ENCODE data around the gene OSGEP. TPM values are rescaled to one million over a fixed set of nuclear protein-coding genes. Genes with fewer than 3 reads are reported as not detected.

Gene OSGEP
- total RNA-seq, 1 experiment from 2014 or later = 46.2 TPM

GRCh38 chr14:20499108-20499507 lies 44.5 kb upstream of the OSGEP start:
- no TSS peak for BruUV-seq (replicated peaks)
- H3K9me3 Mint-ChIP-seq (ENCODE audit: low read depth, unreplicated experiment) = peaks cover 4% of the 10 kb centered on the region
- CTCF ChIA-PET = no interaction called here
- H3K4me1 Mint-ChIP-seq (ENCODE audit: low read depth, unreplicated experiment) = peaks cover 34% of the 10 kb centered on the region
- no peaks in the 10 kb centered on the region for H3K36me3 Mint-ChIP-seq (ENCODE audit: insufficient read depth, unreplicated experiment)
- H3K27me3 Mint-ChIP-seq (ENCODE audit: unreplicated experiment) = no peaks in the 10 kb centered on the region
- no peak overlapping the region for H3K27ac Mint-ChIP-seq (ENCODE audit: unreplicated experiment)
- DNase-seq = no peak
- H3K4me3 Mint-ChIP-seq (ENCODE audit: low read depth, unreplicated experiment) = no peak overlapping the region
- intact Hi-C loops (cut with micrococcal nuclease; ENCODE audit: unreplicated experiment) = no loop called here
- no peak for TF ChIP-seq CTCF (IDR thresholded peaks at IDR 0.05; ENCODE audit: unreplicated experiment)

- intact Hi-C loops (cut with micrococcal nuclease; ENCODE audit: unreplicated experiment) = no loop called here
- CTCF ChIA-PET = no interaction called here
- TF ChIP-seq CTCF (IDR thresholded peaks at IDR 0.05; ENCODE audit: unreplicated experiment) = no peak
- Mint-ChIP-seq H3K27me3 (ENCODE audit: unreplicated experiment) (no peaks in the 10 kb centered on the region), H3K4me3 (ENCODE audit: low read depth, unreplicated experiment) (no peak overlapping the region), H3K36me3 (ENCODE audit: insufficient read depth, unreplicated experiment) (no peaks in the 10 kb centered on the region), H3K27ac (ENCODE audit: unreplicated experiment) (no peak overlapping the region), H3K9me3 (ENCODE audit: low read depth, unreplicated experiment) (peaks cover 4% of the 10 kb centered on the region), H3K4me1 (ENCODE audit: low read depth, unreplicated experiment) (peaks cover 34% of the 10 kb centered on the region)
- DNase-seq = no peak
- no TSS peak for BruUV-seq (replicated peaks)
Measured at GRCh38 chr14:20498622-20499021, 44.0 kb upstream of the OSGEP start.

GRCh38 chr14:20494935-20495766 lies 40.5 kb upstream of the OSGEP start:
- H3K9me3 Mint-ChIP-seq (ENCODE audit: low read depth, unreplicated experiment) = peaks cover 4% of the 10 kb centered on the region
- no TSS peak for BruUV-seq (replicated peaks)
- no peaks in the 10 kb centered on the region for H3K36me3 Mint-ChIP-seq (ENCODE audit: insufficient read depth, unreplicated experiment)
- H3K4me1 Mint-ChIP-seq (ENCODE audit: low read depth, unreplicated experiment) = peaks cover 36% of the 10 kb centered on the region
- H3K4me3 Mint-ChIP-seq (ENCODE audit: low read depth, unreplicated experiment) = no peak overlapping the region
- no peak for TF ChIP-seq CTCF (IDR thresholded peaks at IDR 0.05; ENCODE audit: unreplicated experiment)
- no peaks in the 10 kb centered on the region for H3K27me3 Mint-ChIP-seq (ENCODE audit: unreplicated experiment)
- peak overlapping the region; percentile 29 for H3K27ac Mint-ChIP-seq (ENCODE audit: unreplicated experiment)
- CTCF ChIA-PET = no interaction called here
- peak; percentile 44 for DNase-seq
- intact Hi-C loops (cut with micrococcal nuclease; ENCODE audit: unreplicated experiment) = no loop called here

GRCh38 chr14:20493634-20494033 lies 39.0 kb upstream of the OSGEP start:
- Mint-ChIP-seq H3K9me3 (ENCODE audit: low read depth, unreplicated experiment) (peaks cover 4% of the 10 kb centered on the region), H3K36me3 (ENCODE audit: insufficient read depth, unreplicated experiment) (no peaks in the 10 kb centered on the region), H3K4me1 (ENCODE audit: low read depth, unreplicated experiment) (peaks cover 37% of the 10 kb centered on the region), H3K4me3 (ENCODE audit: low read depth, unreplicated experiment) (no peak overlapping the region), H3K27me3 (ENCODE audit: unreplicated experiment) (no peaks in the 10 kb centered on the region), H3K27ac (ENCODE audit: unreplicated experiment) (no peak overlapping the region)
- intact Hi-C loops (cut with micrococcal nuclease; ENCODE audit: unreplicated experiment) = no loop called here
- DNase-seq = no peak
- TF ChIP-seq CTCF (IDR thresholded peaks at IDR 0.05; ENCODE audit: unreplicated experiment) = no peak
- no TSS peak for BruUV-seq (replicated peaks)
- CTCF ChIA-PET = no interaction called here
